Breast epithelium (tissue), 4 donors: ENCODE results near the gene SORT1. TPM values are rescaled to one million over a fixed set of nuclear protein-coding genes. Genes with fewer than 3 reads are reported as not detected.

Experiments used
- DNase-seq, 2 donors: peaks; one replicate each; pipeline ENCODE4 v3.0.0-alpha.2; 2019; ENCODE audit warnings: low spot score in 2 of 2
- H3K27ac ChIP-seq, 2 donors: fragments of 200-600 bp; sonication (generic) in 1 of 2; one replicate each; pipeline ENCODE4 v1.5.1; 2016 to 2019; ENCODE audit warnings: mild to moderate bottlenecking in 1 of 2
- H3K27me3 ChIP-seq, 2 donors: fragments of 200-600 bp; sonication (generic) in 1 of 2; one replicate each; pipeline versions ENCODE4 v1.5.1 to v1.6.0; 2017 to 2019; ENCODE audit warnings: control low read depth in 1 of 2, mild to moderate bottlenecking in 1 of 2
- H3K36me3 ChIP-seq: fragments of 200-600 bp; one replicate; pipeline ENCODE4 v1.5.1; 2019
- H3K4me1 ChIP-seq, 2 donors: fragments of 200-600 bp; sonication (generic); one replicate each; pipeline ENCODE4 v1.5.1; 2016 to 2019; ENCODE audit warnings: control low read depth in 1 of 2
- H3K4me3 ChIP-seq, 3 donors: fragments of 200-600 bp; sonication (generic); 1 replicate in 2 of 3; 2 replicates in 1 of 3; pipeline ENCODE4 v1.5.1; 2016 to 2019; ENCODE audit warnings: mild to moderate bottlenecking in 3 of 3, moderate library complexity in 2 of 3
- H3K9me3 ChIP-seq, 2 donors: fragments of 200-600 bp; sonication (generic) in 1 of 2; one replicate each; pipeline ENCODE4 v1.5.1; 2016 to 2019; ENCODE audit warnings: control low read depth in 1 of 2
- POLR2A ChIP-seq: fragments of 450-650 bp; IDR thresholded peaks from one replicate; pipeline ENCODE4 v1.6.1; 2016; ENCODE audit warnings: antibody characterized with exemption, mild to moderate bottlenecking, moderate library complexity
- POLR2AphosphoS5 ChIP-seq, 3 donors: sonication (generic); formaldehyde crosslinking; IDR thresholded peaks; one replicate each; pipeline ENCODE4 v1.6.1; 2017; ENCODE audit warnings: antibody characterized with exemption in 3 of 3
- intact Hi-C: fragments of 100-400 bp; cut with DNase I; formaldehyde crosslinking; loops from one replicate; pipeline ENCODE4 v1.15.1; 2023; ENCODE audit warnings: low total_unique reads
- total RNA-seq, 3 donors: library from RNA; depleted of rRNA; stranded (reverse); fragments of >200 nt; gene quantifications; one replicate each; pipeline ENCODE4 v1.1.0, GENCODE V29; 2016
- TF ChIP-seq, protein P1 (sequence below), 3 donors: fragments of 450-650 bp; IDR thresholded peaks; one replicate each; pipeline ENCODE4 v1.5.1; 2016 to 2017; ENCODE audit warnings: antibody characterized with exemption in 3 of 3, mild to moderate bottlenecking in 3 of 3, moderate library complexity in 3 of 3

Gene SORT1
- total RNA-seq, 3 donors from 2014 or later: 51.1 to 135 (median 69.8) TPM

DNA sequence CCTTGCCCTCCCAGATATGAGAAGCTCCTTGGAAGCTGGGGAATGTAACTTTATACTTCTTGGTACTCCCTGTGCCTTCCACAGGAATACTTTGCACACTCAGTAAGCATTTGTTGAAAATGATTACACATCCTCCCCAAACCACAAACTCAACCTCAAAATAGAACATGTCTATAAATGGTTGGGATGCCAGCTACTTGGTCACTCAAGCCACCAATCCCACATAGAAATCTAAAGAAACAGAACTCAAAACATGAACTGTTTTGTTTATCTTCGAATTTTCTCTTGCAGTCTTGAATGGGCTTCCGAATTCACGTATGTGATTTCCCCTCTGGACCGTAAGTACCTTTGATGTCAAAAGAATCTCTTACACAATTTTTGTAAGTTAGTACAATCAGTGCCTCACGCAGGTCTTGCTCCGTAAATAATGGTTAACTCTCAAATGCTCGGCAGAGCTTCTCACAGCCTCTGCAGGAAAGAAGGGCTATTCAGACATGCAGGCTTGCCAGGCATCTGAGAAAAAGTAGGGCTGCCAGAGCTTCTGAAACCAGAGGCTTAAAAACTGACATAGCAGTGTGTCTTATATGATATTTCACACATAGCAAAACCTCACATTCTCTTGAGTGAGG lies 26.9 kb downstream of the SORT1 start:
- H3K4me1 ChIP-seq: no peaks in the 10 kb centered on the region
- no peaks in the 10 kb centered on the region for H3K36me3 ChIP-seq
- H3K9me3 ChIP-seq: no peaks in the 10 kb centered on the region
- peak overlapping the region; percentile 67 to 69 for H3K27ac ChIP-seq
- intact Hi-C loops: no loop called here
- H3K4me3 ChIP-seq: peak overlapping the region in 1 of 3 donors; percentile 12
- no peaks in the 10 kb centered on the region for H3K27me3 ChIP-seq
- TF ChIP-seq POLR2AphosphoS5 (IDR thresholded peaks at IDR 0.05) (no peak), POLR2A (no peak)
- TF ChIP-seq, protein P1, sequence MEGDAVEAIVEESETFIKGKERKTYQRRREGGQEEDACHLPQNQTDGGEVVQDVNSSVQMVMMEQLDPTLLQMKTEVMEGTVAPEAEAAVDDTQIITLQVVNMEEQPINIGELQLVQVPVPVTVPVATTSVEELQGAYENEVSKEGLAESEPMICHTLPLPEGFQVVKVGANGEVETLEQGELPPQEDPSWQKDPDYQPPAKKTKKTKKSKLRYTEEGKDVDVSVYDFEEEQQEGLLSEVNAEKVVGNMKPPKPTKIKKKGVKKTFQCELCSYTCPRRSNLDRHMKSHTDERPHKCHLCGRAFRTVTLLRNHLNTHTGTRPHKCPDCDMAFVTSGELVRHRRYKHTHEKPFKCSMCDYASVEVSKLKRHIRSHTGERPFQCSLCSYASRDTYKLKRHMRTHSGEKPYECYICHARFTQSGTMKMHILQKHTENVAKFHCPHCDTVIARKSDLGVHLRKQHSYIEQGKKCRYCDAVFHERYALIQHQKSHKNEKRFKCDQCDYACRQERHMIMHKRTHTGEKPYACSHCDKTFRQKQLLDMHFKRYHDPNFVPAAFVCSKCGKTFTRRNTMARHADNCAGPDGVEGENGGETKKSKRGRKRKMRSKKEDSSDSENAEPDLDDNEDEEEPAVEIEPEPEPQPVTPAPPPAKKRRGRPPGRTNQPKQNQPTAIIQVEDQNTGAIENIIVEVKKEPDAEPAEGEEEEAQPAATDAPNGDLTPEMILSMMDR (IDR thresholded peaks at IDR 0.05): no peak
- DNase-seq: no peak

DNA sequence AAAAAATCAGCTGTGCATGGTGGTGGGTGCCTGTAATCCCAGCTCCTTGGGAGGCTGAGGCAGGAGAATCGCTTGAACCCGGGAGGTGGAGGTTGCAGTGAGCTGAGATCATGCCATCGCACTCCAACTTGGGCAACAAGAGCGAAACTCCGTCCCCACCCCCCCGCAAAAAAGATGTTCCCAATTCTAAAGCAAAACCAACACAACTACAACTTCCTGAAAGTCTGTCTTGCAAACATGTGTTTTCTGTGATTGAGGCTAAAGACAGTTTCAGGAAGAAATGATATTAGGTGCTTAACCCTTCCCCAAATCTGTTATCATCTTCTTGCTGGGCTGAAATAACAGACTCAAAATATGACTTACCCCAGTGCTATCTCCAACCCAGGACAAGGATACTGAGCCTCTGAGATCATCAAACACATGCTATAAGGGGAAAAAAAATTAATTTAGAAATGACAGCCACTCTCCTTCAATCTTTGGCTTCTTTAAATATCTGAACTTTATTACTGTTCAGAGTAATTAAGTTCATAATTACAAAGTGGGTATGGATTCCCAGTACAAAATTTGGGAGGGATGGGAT lies 28.5 kb downstream of the SORT1 start:
- intact Hi-C loops: no loop called here

DNA sequence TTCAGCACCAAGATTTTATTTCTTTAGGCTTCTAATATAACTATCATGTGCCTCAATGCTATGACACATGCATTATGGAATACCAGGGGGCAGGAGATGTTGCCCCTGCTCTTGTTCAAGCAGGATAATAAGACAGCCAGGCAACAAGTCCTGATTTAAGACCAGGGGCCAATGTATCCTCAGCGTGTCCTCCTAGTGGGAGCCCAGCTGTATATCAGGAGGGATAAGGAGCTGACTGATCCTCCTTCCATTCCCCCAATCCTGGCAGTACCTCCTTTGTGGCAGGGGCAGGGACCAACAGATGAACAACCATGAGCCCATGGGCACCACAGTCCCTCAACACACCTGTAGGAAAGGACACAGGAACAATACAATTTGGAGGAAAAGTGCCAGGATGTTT lies 29.3 kb downstream of the SORT1 start:
- H3K27me3 ChIP-seq: no peaks in the 10 kb centered on the region
- intact Hi-C loops: no loop called here
- peak overlapping the region in 1 of 2 donors; percentile 3 for H3K27ac ChIP-seq
- no peak for TF ChIP-seq POLR2AphosphoS5 (IDR thresholded peaks at IDR 0.05)
- TF ChIP-seq POLR2A: no peak
- TF ChIP-seq, protein P1 (IDR thresholded peaks at IDR 0.05): no peak
- H3K9me3 ChIP-seq: no peaks in the 10 kb centered on the region
- no peaks in the 10 kb centered on the region for H3K36me3 ChIP-seq
- DNase-seq: no peak
- H3K4me1 ChIP-seq: no peaks in the 10 kb centered on the region
- no peak overlapping the region for H3K4me3 ChIP-seq

More for the DNA sequence above, 28.5 kb downstream of the SORT1 start:
- no peak overlapping the region for H3K4me3 ChIP-seq
- peak overlapping the region; percentile 3 to 18 for H3K27ac ChIP-seq
- no peak for DNase-seq
- TF ChIP-seq, protein P1 (IDR thresholded peaks at IDR 0.05): no peak
- no peaks in the 10 kb centered on the region for H3K4me1 ChIP-seq
- H3K9me3 ChIP-seq: no peaks in the 10 kb centered on the region
- no peaks in the 10 kb centered on the region for H3K27me3 ChIP-seq
- no peaks in the 10 kb centered on the region for H3K36me3 ChIP-seq

DNA sequence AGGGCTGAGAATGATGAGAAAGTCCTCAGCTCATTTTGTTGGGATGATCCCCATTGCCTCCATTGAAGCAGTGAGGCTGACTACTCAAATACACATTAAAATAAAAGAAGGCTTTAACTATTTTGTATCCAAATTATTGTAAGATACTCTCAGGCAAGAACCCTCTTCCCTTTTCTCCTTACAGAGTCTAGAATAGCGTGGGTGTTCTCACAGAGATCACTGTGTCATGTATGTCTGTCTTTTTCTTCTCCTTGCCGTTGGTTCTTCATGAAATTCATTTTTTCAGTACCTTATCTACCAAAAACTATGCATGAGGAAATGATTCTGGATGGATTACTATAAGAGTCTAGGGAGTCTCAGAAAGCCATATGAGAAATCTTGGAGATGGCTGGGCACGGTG lies 30.1 kb downstream of the SORT1 start:
- intact Hi-C loops: no loop called here
- no peak overlapping the region for H3K4me3 ChIP-seq
- no peak for DNase-seq
- no peaks in the 10 kb centered on the region for H3K9me3 ChIP-seq
- no peaks in the 10 kb centered on the region for H3K36me3 ChIP-seq
- H3K27ac ChIP-seq: no peak overlapping the region
- TF ChIP-seq POLR2A: no peak
- TF ChIP-seq, protein P1 (IDR thresholded peaks at IDR 0.05): no peak
- TF ChIP-seq POLR2AphosphoS5 (IDR thresholded peaks at IDR 0.05): no peak
- no peaks in the 10 kb centered on the region for H3K27me3 ChIP-seq
- H3K4me1 ChIP-seq: no peaks in the 10 kb centered on the region

DNA sequence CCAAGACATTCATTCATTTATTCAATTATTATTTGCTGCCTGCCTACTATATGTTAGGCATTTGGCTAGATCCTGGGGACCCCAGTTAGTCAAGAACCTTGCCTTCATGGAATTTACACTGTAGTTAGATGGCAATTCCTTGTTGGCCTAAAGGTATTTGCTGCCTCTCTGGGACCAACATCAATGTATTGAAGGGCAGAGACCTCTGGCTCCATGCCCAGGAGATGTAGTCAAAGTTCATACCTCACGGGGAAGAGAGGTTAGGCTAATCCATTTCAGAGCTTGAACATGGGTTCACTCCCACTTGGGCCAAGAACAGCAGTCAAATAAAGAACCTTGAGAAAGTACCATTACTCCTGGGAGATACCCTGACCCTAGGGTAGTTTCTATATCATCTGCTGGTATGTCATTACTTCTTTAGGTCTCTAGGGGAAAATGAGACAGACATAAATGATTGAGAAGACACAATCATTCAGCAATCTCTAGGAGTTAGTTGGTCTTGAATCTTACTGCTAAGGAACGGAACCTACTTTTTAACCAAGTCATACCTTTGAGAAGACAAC lies 32.0 kb downstream of the SORT1 start:
- H3K4me3 ChIP-seq: no peak overlapping the region
- H3K4me1 ChIP-seq: no peaks in the 10 kb centered on the region
- no peaks in the 10 kb centered on the region for H3K9me3 ChIP-seq
- H3K27me3 ChIP-seq: no peaks in the 10 kb centered on the region
- intact Hi-C loops: no loop called here
- no peaks in the 10 kb centered on the region for H3K36me3 ChIP-seq
- DNase-seq: no peak
- no peak for TF ChIP-seq POLR2AphosphoS5 (IDR thresholded peaks at IDR 0.05)
- TF ChIP-seq POLR2A: no peak
- TF ChIP-seq, protein P1 (IDR thresholded peaks at IDR 0.05): no peak
- H3K27ac ChIP-seq: no peak overlapping the region
